Articular chondrocyte of knee joint (primary cell): ENCODE data around the gene KCTD13. TPM values are rescaled to one million over a fixed set of nuclear protein-coding genes. Genes with fewer than 3 reads are reported as not detected.

Experiments
- total RNA-seq: library from RNA; depleted of rRNA; stranded (reverse); fragments of >200 nt; gene quantifications from 2 replicates; pipeline ENCODE4 v1.2.3, GENCODE V29; 2012

Gene KCTD13, protein sequence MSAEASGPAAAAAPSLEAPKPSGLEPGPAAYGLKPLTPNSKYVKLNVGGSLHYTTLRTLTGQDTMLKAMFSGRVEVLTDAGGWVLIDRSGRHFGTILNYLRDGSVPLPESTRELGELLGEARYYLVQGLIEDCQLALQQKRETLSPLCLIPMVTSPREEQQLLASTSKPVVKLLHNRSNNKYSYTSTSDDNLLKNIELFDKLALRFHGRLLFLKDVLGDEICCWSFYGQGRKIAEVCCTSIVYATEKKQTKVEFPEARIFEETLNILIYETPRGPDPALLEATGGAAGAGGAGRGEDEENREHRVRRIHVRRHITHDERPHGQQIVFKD
- 11.3 and 12.0 TPM in 2 replicates for total RNA-seq

DNA sequence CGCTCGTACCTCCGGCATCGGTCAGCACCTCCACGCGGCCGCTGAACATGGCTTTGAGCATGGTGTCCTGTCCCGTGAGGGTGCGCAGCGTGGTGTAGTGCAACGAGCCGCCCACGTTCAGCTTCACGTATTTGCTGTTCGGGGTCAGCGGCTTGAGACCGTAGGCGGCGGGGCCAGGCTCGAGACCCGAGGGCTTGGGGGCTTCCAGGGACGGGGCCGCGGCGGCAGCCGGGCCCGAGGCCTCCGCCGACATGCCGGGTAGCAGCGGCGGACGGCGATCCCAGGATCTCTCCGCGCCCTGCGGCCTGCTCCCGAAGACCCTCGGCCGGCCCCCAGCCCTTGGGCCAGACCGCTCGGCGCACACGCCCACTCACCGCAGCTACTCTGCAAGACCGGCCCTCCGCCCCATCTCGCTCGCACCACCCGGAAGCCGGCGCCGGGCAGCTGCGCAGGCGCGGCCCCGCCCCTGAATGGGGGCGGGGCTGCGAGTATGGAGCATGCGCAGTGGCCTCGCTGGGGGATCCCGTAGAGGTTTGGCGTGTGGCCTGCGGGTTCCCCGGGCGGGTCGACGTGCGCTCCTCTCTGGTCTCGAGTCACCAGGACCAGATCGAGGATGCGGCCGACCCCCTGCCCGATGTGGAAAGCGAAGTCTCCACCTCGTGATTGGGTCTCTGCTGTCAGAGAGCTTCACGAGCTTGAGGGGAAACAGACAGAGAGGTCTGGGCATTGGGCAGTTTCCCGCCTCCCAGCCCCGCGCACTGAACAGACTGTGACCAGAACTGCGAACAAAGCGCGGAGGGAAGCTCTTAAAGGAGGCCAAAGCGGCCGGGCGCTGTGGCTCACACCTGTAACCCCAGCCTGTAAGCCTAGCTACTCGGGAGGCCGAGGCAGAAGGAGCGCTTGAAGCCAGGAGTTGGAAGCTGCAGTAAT is at the start of gene KCTD13:
Gene KCTD13 (minus strand): TSS at position 446 of the 930 bp plus-strand sequence. CDS start 193 bp downstream, at position 253.

DNA sequence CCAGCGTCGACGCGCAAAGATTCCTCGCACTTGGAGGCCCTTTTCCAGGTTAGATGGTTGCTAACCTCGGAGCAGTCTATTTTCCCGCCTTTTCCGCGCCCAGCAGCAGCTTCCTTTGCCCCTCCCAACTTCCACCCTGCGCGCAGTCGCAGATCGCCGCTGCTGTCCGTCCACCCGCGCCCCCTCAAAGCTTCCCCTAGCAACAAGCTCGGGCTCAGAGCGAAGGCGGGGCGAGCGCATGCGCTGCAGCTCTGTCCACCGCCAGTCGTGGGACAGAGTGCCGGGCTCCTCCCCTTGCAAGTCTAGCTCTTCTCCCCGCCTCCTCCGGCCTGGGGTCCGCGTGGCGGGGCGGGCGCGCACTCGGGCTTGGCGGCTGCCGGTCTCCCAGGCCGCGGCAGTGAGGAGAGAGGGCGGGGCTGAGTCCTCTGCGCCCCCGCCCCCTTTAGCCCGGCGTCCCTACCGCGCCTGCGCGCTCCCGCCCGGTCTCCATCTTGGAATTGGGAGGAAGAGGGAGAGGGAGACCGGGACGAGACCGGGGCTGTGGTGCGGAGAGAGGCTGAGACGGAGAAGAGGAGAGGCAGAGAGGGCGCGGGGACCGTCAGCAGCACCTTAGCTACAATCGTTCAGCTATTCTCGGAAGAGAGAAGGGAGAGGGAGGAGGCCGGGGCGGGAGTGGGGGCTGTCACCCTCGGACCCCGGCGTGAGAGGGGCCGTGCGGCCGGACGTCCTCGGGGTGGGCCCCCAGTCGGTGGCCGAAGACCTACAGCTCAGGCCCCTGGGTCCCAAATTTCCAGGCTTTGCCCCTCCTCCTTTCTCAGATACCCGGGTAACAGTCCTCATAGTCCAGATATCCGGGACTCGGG is 47.6 kb upstream of the KCTD13 start, which contains the start of gene TAOK2:
Gene TAOK2 (plus strand): TSS at position 485 of the 863 bp plus-strand sequence. CDS start 3,905 bp downstream, outside the sequence.

DNA sequence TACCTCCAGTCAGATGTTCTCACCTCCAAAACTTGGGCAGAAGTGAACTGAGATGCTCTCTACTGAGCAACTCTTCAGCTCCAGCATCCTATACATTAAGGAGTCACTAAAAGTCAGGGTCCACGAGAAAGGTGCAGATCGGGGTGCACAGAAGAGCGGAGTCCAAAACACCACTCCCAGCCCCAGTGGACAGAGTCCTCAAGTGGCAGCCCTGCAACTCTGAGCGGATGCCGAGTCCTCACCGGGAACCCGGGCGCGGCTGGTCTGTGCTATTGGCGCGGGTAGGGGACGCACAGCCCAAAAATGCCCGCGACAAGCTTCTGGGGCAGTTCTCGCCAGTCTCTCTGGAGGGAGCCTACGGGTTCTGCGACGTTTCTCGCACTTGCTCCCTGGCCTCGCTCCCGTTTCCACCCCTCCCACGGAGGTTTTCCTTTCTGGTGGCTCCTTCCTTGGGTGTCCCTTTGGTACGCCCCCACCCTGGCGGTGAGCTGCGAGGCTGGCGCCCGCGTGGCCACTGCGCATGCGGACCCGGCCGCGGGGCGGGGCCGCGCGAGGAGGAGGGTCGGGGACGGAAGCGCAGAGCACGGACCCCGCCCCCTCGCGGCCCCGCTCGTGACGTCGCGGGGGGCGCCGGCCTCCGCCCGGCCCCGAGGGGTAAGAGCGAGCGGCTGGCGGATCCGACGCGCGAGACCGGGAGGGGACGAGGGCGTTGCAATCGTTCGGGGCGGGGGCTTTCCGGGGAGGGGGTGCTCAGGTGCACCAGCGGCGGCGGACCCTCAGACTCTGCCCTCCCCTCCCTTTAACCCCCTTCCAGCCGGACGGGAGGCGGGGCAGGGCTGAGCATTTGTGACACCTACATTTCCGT is 35.7 kb upstream of the KCTD13 start, which contains the start of gene TMEM219:
Gene TMEM219 (plus strand): TSS at position 601 of the 865 bp plus-strand sequence. CDS start 1,065 bp downstream, outside the sequence.

DNA sequence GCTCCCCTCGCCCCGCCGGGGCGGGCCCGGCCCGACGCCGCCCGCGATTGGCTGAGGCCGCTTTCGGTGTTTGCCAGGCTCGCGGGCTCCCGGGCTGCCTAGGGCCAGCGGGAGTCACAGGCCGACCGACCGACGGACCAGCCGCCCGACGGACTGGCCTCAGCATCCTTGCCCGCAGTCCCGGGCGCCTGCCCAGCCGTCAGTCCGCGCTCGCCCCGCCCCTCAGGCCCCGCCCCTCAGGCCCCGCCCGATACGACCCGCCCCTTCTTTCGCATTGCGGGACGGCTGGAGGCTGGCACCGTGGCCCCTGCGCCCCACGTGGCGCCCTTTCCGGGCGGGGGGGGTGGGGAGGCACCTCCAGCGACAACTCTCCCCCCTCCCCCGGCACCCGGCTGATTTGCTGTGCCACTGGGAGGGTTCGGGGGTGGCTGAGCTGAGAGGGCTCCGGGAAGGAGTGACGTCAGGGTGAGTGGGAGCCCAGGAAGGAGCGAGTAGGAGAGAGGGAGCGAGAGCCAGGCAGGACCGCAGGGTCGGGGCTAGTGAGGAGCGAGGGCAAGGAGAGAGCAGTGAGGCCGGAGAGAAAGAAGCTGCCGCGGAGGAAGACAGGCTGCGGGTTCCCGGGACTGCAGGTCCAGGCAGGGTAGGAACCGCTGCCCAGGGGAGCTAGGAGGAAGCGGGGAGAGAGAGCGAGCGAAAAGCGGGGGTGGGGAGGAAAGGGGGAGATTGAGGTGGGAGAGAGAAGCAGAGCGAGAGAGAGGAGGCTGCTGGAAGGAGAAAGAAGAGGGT is 25.7 kb downstream of the KCTD13 start, which contains the start of gene ASPHD1:
Gene ASPHD1 (plus strand): TSS at position 387 of the 786 bp plus-strand sequence. CDS start 484 bp downstream, outside the sequence.

DNA sequence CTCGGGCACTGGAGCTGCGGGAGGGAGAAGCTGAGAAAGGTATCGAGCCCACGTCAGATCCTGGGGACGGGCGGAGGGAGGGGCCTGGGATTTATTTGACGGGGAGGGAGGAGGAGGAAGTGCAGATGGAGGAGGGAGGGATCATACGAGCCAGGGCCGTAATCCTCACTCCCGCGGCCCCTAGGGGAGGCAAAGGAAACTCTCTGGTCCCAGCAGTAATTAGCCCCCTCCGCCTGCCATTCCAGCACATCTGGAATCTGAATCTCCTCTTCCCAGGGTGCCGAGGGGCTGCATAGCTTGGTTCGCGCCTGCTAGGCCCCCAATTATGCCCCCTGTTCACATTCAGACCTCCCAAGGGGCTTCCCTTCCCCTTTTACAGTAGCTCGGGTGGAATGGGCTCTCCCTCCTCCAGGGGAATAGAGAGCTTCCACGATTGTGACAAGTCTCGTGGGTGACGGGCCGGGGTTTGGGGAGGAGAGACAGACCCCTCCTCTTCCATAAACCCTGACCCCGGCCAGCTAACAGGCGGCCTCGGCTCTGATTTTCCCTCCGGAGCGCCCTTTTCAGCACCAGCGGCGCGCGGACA is 26.4 kb downstream of the KCTD13 start, which contains the start of gene SEZ6L2:
Gene SEZ6L2 (minus strand): TSS at position 35 of the 586 bp plus-strand sequence. CDS start 531 bp downstream, outside the sequence.

DNA sequence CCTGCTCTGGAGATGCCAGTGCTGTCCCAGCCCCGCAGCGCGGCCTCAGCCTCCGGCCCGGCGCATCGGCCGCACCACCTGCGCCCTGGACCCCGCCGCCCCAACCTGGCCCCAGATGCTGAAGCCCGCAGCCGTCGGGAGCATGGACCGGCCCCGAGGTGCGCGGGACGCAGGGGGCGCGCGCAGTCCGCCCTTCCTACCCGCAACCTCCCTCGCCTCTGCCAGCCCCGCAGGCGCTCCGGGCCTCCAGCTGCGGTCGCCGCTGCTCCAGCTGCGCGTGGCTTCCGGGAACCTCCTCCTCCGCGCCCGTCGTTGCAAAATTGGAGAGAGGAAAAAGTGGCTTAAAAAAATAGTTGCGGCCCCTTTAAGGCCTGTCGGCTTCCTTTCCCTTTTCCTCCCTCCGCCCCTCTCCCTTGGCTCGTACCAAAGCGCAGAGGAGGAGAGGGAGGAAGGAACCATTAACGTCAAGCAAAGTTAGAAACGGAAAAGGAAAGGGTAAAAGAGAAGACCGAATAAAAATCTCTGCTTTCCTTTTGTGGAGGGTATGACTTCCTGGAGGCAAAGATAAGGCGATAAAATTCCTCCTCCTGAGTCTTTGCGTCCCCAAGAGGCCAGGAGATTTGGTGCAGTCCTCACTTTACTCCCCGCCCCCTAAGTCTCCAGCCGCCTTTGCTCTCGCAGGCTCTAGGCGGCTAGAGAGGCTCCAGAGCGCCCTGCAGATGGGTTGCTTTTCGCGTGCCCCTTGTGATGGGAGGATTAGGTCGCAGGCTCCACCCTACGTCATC is 63.0 kb downstream of the KCTD13 start, which contains the start of gene CDIPT:
Gene CDIPT (minus strand): TSS at position 343 of the 785 bp plus-strand sequence. CDS start 369 bp downstream, outside the sequence.

Other genes starting within 250 kb of the KCTD13 start
- 0.52 and 1.6 TPM in 2 replicates for gene QPRT, start 247.0 kb downstream of the KCTD13 start, total RNA-seq
- not detected in 2 replicates for gene C16orf54, start 180.2 kb downstream of the KCTD13 start, total RNA-seq
- not detected in 2 replicates for gene ZG16, start 148.0 kb downstream of the KCTD13 start, total RNA-seq
- gene KIF22, start 135.5 kb downstream of the KCTD13 start, total RNA-seq = 14.9 and 21.0 TPM in 2 replicates
- gene MAZ, start 119.7 kb downstream of the KCTD13 start, total RNA-seq = 139 and 158 TPM in 2 replicates
- gene PRRT2, start 114.0 kb downstream of the KCTD13 start, total RNA-seq = 2.4 and 3.5 TPM in 2 replicates
- 13.7 and 18.3 TPM in 2 replicates for gene PAGR1, start 110.1 kb downstream of the KCTD13 start, total RNA-seq
- 249 and 324 TPM in 2 replicates for gene MVP, start 105.8 kb downstream of the KCTD13 start, total RNA-seq
- gene CDIPT, start 63.0 kb downstream of the KCTD13 start, total RNA-seq = 81.8 and 83.9 TPM in 2 replicates
- 1.8 and 2.6 TPM in 2 replicates for gene SEZ6L2, start 26.7 kb downstream of the KCTD13 start, total RNA-seq
- gene ASPHD1, start 25.7 kb downstream of the KCTD13 start, total RNA-seq = 3.1 and 4.8 TPM in 2 replicates
- 74.1 and 77.0 TPM in 2 replicates for gene TMEM219, start 35.9 kb upstream of the KCTD13 start, total RNA-seq
- gene TAOK2, start 47.6 kb upstream of the KCTD13 start, total RNA-seq = 32.4 and 35.7 TPM in 2 replicates
- gene HIRIP3, start 69.4 kb upstream of the KCTD13 start, total RNA-seq = 4.1 and 5.4 TPM in 2 replicates
- gene INO80E, start 70.0 kb upstream of the KCTD13 start, total RNA-seq = 26.7 and 26.9 TPM in 2 replicates
- under 0.01 and 0.13 TPM in 2 replicates for gene DOC2A, start 84.8 kb upstream of the KCTD13 start, total RNA-seq
- not detected in 2 replicates for gene C16orf92, start 97.0 kb upstream of the KCTD13 start, total RNA-seq
- 0.11 and 0.26 TPM in 2 replicates for gene TLCD3B, start 105.0 kb upstream of the KCTD13 start, total RNA-seq
- gene ALDOA, start 139.5 kb upstream of the KCTD13 start, total RNA-seq = 828 and 846 TPM in 2 replicates
- gene PPP4C, start 149.8 kb upstream of the KCTD13 start, total RNA-seq = 144 and 150 TPM in 2 replicates
- 0.11 and 0.39 TPM in 2 replicates for gene TBX6, start 165.7 kb upstream of the KCTD13 start, total RNA-seq
- gene YPEL3, start 170.0 kb upstream of the KCTD13 start, total RNA-seq = 18.7 and 24.6 TPM in 2 replicates
- 0.54 and 1.4 TPM in 2 replicates for gene GDPD3, start 187.3 kb upstream of the KCTD13 start, total RNA-seq
- gene MAPK3, start 197.0 kb upstream of the KCTD13 start, total RNA-seq = 63.0 and 74.6 TPM in 2 replicates